ENCODE results near the gene NINJ2. TPM values are rescaled to one million over a fixed set of nuclear protein-coding genes. Genes with fewer than 3 reads are reported as not detected.

The NINJ2 gene
- total and polyA plus RNA-seq, 10 donors, result 6.6 to 18.8 (median 10.2) TPM

GRCh38 chr12:563250-563781 is 99.9 kb downstream of the NINJ2 start:
- H3K4me1 ChIP-seq, result peaks cover 11 to 60% (median 36%) of the 10 kb centered on the region in 6 donors
- 23 to 37% (median 31%) methylated on average over 8 of the region's 8 CpGs for WGBS, 5 donors
- DNase-seq, result peak; percentile 80
- intact Hi-C loops (cut with DNase I; ENCODE audit: low total_unique reads), result no loop called here
- no peaks in the 10 kb centered on the region for H3K9me3 ChIP-seq
- TF ChIP-seq POLR2A (IDR thresholded peaks at IDR 0.05), result no peak
- TF ChIP-seq POLR2AphosphoS5 (IDR thresholded peaks at IDR 0.05), result peak in 2 of 3 donors; percentile 44 to 63
- TF ChIP-seq CTCF (IDR thresholded peaks at IDR 0.05 in 8 of 11, conservative IDR thresholded peaks at IDR 0.05 in 3 of 11), result no peak
- peak overlapping the region in 1 of 8 donors; percentile 60 for H3K4me3 ChIP-seq
- peaks cover 0 to 14% (median 0%) of the 10 kb centered on the region in 6 donors for H3K36me3 ChIP-seq
- H3K27ac ChIP-seq, result peak overlapping the region; percentile 38 to 89 (median 70)
- peaks cover 0 to 10% (median 0%) of the 10 kb centered on the region in 7 donors for H3K27me3 ChIP-seq (replicated peaks in 1 of 7)

GRCh38 chr12:562634-563033 is 100.6 kb downstream of the NINJ2 start:
- 74 to 82% (median 78%) methylated on average over 12 of the region's 12 CpGs for WGBS, 5 donors
- TF ChIP-seq CTCF (IDR thresholded peaks at IDR 0.05 in 8 of 11, conservative IDR thresholded peaks at IDR 0.05 in 3 of 11) (no peak), POLR2A (IDR thresholded peaks at IDR 0.05) (no peak), POLR2AphosphoS5 (IDR thresholded peaks at IDR 0.05) (no peak)
- peak overlapping the region; percentile 38 to 89 (median 77) for H3K27ac ChIP-seq
- peaks cover 0 to 10% (median 0%) of the 10 kb centered on the region in 7 donors for H3K27me3 ChIP-seq (replicated peaks in 1 of 7)
- peaks cover 11 to 60% (median 36%) of the 10 kb centered on the region in 6 donors for H3K4me1 ChIP-seq
- DNase-seq, result peak; percentile 78
- H3K36me3 ChIP-seq, result peaks cover 0 to 14% (median 0%) of the 10 kb centered on the region in 6 donors
- no peaks in the 10 kb centered on the region for H3K9me3 ChIP-seq
- peak overlapping the region in 5 of 8 donors; percentile 12 to 60 (median 19) for H3K4me3 ChIP-seq
- intact Hi-C loops (cut with DNase I; ENCODE audit: low total_unique reads), result no loop called here

- TF ChIP-seq POLR2AphosphoS5 (IDR thresholded peaks at IDR 0.05) (peak; percentile 62 to 75 (median 71)), CTCF (IDR thresholded peaks at IDR 0.05 in 8 of 11, conservative IDR thresholded peaks at IDR 0.05 in 3 of 11) (no peak)
- peak; percentile 86 for DNase-seq
- Histone ChIP-seq H3K9me3 (no peaks in the 10 kb centered on the region), H3K4me3 (peak overlapping the region in 7 of 8 donors; percentile 2 to 60 (median 19)), H3K4me1 (peaks cover 11 to 60% (median 36%) of the 10 kb centered on the region in 6 donors), H3K27me3 (replicated peaks in 1 of 7) (peaks cover 0 to 10% (median 0%) of the 10 kb centered on the region in 7 donors), H3K27ac (peak overlapping the region; percentile 8 to 89 (median 77)), H3K36me3 (peaks cover 0 to 14% (median 0%) of the 10 kb centered on the region in 6 donors)
- intact Hi-C loops (cut with DNase I; ENCODE audit: low total_unique reads), result no loop called here
- WGBS, 5 donors, result 18 to 48% (median 35%) methylated on average over 17 to 19 of the region's 19 CpGs
Observed at GRCh38 chr12:561908-562593, 101.2 kb downstream of the NINJ2 start.

GRCh38 chr12:561391-561705 is 101.9 kb downstream of the NINJ2 start:
- H3K4me1 ChIP-seq, result peaks cover 11 to 57% (median 36%) of the 10 kb centered on the region in 6 donors

More at GRCh38 chr12:561391-561705, 101.9 kb downstream of the NINJ2 start:
- intact Hi-C loops (cut with DNase I; ENCODE audit: low total_unique reads), result no loop called here
- H3K9me3 ChIP-seq, result no peaks in the 10 kb centered on the region
- peaks cover 0 to 14% (median 0%) of the 10 kb centered on the region in 6 donors for H3K36me3 ChIP-seq
- DNase-seq, result peak; percentile 71
- no peak for TF ChIP-seq POLR2A (IDR thresholded peaks at IDR 0.05)
- TF ChIP-seq POLR2AphosphoS5 (IDR thresholded peaks at IDR 0.05), result no peak
- no peak for TF ChIP-seq CTCF (IDR thresholded peaks at IDR 0.05 in 8 of 11, conservative IDR thresholded peaks at IDR 0.05 in 3 of 11)
- peaks cover 0 to 10% (median 0%) of the 10 kb centered on the region in 7 donors for H3K27me3 ChIP-seq (replicated peaks in 1 of 7)
- peak overlapping the region in 5 of 8 donors; percentile 8 to 89 (median 80) for H3K27ac ChIP-seq
- H3K4me3 ChIP-seq, result peak overlapping the region in 1 of 8 donors; percentile 60
- WGBS, 5 donors, result 89 to 92% (median 91%) methylated on average over 11 to 14 of the region's 14 CpGs
